Measurements from ENCODE around the gene P2RY8. TPM values are rescaled to one million over a fixed set of nuclear protein-coding genes. Genes with fewer than 3 reads are reported as not detected.

The P2RY8 gene
- total and polyA plus RNA-seq, 2 of the 4 experiments (the other 2 are of a cell fraction): not detected

DNA sequence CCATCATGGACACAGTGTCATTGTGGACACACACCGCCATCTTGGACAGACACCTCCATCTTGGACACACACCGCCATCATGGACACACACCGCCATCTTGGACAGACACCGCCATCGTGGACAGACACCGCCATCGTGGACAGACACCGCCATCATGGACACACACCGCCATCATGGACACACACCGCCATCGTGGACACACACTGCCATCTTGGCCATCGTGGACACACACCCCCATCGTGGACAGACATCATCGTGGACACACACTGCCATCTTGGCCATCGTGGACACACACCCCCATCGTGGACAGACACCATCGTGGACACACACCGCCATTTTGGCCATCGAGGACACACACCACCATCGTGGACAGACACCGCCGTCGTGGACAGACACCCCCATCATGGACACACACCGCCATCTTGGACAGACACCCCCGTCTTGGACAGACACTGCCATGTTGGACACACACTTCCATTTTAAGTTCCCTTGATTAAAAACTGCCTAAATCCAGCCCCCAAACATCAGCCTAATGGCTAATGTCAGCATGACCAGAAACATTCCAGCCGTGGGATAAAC, 93.4 kb downstream of the P2RY8 start:
- H4K91ac ChIP-seq (ENCODE audit: insufficient read depth, low read depth, low read length): no peak overlapping the region
- no peak overlapping the region for H3K4ac ChIP-seq (ENCODE audit: low read depth, low read length)
- in situ Hi-C loops (cut with MboI; ENCODE audit: low sequenced_read_pairs): no loop called here
- H3K14ac ChIP-seq (replicated peaks; ENCODE audit: low read depth, low read length): no peak overlapping the region
- no peaks in the 10 kb centered on the region for H3K4me1 ChIP-seq (ENCODE audit: control insufficient read depth, insufficient read depth, low read length)
- no peak overlapping the region for H3K23ac ChIP-seq (ENCODE audit: low read depth, low read length)
- H4K20me1 ChIP-seq (ENCODE audit: insufficient read depth, low read length): no peaks in the 10 kb centered on the region; the same call in 1 of the 2 replicates
- H4K8ac ChIP-seq (ENCODE audit: low read depth in 2 of 2, low read length in 2 of 2): no peak overlapping the region
- H3K36me3 ChIP-seq (ENCODE audit: control insufficient read depth, insufficient read depth, low read length): peaks cover 18% of the 10 kb centered on the region
- dilution Hi-C loops (cut with HindIII; ENCODE audit: low sequenced_read_pairs, unreplicated experiment): no loop called here
- H2BK5ac ChIP-seq (ENCODE audit: low read depth, low read length, poor library complexity, severe bottlenecking): no peak overlapping the region
- DNase-seq (no peak), ATAC-seq (ENCODE audit: low read depth) (no peak)
- no peak overlapping the region for H4K5ac ChIP-seq (ENCODE audit: low read depth, low read length)
- TF ChIP-seq SMC3 (IDR thresholded peaks at IDR 0.05; ENCODE audit: low read depth, low read length) (no peak), RAD21 (IDR thresholded peaks at IDR 0.05; ENCODE audit: low read length) (no peak), CHD1 (IDR thresholded peaks at IDR 0.05; ENCODE audit: low read depth, low read length) (no peak), MXI1 (IDR thresholded peaks at IDR 0.05; ENCODE audit: borderline replicate concordance, low read depth, low read length) (no peak), FOS (IDR thresholded peaks at IDR 0.05; ENCODE audit: low read depth, low read length) (no peak), BHLHE40 (IDR thresholded peaks at IDR 0.05; ENCODE audit: low read depth, low read length) (no peak), MAFK (IDR thresholded peaks at IDR 0.05; ENCODE audit: low read depth, low read length) (no peak), POLR2A (IDR thresholded peaks at IDR 0.05; ENCODE audit: low read depth, low read length) (no peak), CEBPB (IDR thresholded peaks at IDR 0.05; ENCODE audit: low read depth, low read length) (no peak), RCOR1 (IDR thresholded peaks at IDR 0.05; ENCODE audit: insufficient replicate concordance, low read length) (no peak), RFX5 (IDR thresholded peaks at IDR 0.05; ENCODE audit: low read depth, low read length) (no peak), MAZ (IDR thresholded peaks at IDR 0.05; ENCODE audit: borderline replicate concordance, low read depth, low read length) (no peak)
- TF ChIP-seq, protein P1, sequence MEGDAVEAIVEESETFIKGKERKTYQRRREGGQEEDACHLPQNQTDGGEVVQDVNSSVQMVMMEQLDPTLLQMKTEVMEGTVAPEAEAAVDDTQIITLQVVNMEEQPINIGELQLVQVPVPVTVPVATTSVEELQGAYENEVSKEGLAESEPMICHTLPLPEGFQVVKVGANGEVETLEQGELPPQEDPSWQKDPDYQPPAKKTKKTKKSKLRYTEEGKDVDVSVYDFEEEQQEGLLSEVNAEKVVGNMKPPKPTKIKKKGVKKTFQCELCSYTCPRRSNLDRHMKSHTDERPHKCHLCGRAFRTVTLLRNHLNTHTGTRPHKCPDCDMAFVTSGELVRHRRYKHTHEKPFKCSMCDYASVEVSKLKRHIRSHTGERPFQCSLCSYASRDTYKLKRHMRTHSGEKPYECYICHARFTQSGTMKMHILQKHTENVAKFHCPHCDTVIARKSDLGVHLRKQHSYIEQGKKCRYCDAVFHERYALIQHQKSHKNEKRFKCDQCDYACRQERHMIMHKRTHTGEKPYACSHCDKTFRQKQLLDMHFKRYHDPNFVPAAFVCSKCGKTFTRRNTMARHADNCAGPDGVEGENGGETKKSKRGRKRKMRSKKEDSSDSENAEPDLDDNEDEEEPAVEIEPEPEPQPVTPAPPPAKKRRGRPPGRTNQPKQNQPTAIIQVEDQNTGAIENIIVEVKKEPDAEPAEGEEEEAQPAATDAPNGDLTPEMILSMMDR (conservative IDR thresholded peaks at IDR 0.05; ENCODE audit: low read depth, low read length): no peak
- TF ChIP-seq, protein P2, sequence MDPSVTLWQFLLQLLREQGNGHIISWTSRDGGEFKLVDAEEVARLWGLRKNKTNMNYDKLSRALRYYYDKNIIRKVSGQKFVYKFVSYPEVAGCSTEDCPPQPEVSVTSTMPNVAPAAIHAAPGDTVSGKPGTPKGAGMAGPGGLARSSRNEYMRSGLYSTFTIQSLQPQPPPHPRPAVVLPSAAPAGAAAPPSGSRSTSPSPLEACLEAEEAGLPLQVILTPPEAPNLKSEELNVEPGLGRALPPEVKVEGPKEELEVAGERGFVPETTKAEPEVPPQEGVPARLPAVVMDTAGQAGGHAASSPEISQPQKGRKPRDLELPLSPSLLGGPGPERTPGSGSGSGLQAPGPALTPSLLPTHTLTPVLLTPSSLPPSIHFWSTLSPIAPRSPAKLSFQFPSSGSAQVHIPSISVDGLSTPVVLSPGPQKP (IDR thresholded peaks at IDR 0.05; ENCODE audit: borderline replicate concordance, low read depth, low read length): no peak
- TF ChIP-seq, protein P3, sequence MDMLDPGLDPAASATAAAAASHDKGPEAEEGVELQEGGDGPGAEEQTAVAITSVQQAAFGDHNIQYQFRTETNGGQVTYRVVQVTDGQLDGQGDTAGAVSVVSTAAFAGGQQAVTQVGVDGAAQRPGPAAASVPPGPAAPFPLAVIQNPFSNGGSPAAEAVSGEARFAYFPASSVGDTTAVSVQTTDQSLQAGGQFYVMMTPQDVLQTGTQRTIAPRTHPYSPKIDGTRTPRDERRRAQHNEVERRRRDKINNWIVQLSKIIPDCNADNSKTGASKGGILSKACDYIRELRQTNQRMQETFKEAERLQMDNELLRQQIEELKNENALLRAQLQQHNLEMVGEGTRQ (IDR thresholded peaks at IDR 0.05; ENCODE audit: low read depth, low read length): no peak
- H2BK20ac ChIP-seq (ENCODE audit: low read depth, low read length): no peak overlapping the region
- no peak overlapping the region for H2AFZ ChIP-seq (replicated peaks; ENCODE audit: low read length, poor library complexity)
- H3K4me2 ChIP-seq (ENCODE audit: low read depth, low read length): no peak overlapping the region
- H2AK9ac ChIP-seq (replicated peaks; ENCODE audit: low read depth, low read length, poor library complexity): no peak overlapping the region
- no peaks in the 10 kb centered on the region for H3K27me3 ChIP-seq (ENCODE audit: control insufficient read depth, insufficient read depth, low read length)
- no peak overlapping the region for H2AK5ac ChIP-seq (ENCODE audit: low read depth, low read length)
- H3K79me1 ChIP-seq (ENCODE audit: low read depth in 1 of 2, low read length in 2 of 2): peaks cover 7 to 23% of the 10 kb centered on the region in 2 experiments; a peak in 3 of 4 replicates
- H3K18ac ChIP-seq (ENCODE audit: low read depth, low read length): no peak overlapping the region
- no peak overlapping the region for H2BK120ac ChIP-seq (ENCODE audit: low read depth, low read length)
- H3K56ac ChIP-seq (ENCODE audit: extremely low read depth, insufficient read depth, low read length): no peak overlapping the region
- peaks cover 7% of the 10 kb centered on the region; the same call in 1 of the 2 replicates for H3K9me3 ChIP-seq (ENCODE audit: control insufficient read depth, insufficient read depth, low read length)
- no peak overlapping the region for H2BK15ac ChIP-seq (ENCODE audit: low read depth, low read length)
- no peak overlapping the region for H3K27ac ChIP-seq (ENCODE audit: insufficient read depth, low read length)
- H3K9me1 ChIP-seq (ENCODE audit: insufficient read depth, low read length): no peaks in the 10 kb centered on the region
- no TSS peak for BruUV-seq (replicated peaks)
- no peak overlapping the region for H3K4me3 ChIP-seq (ENCODE audit: insufficient read depth, low read depth, low read length)
- 83% methylated on average over 15 of the region's 26 CpGs; no CpG with 5 or more reads in 1 of the 2 experiments for WGBS, 2 experiments (ENCODE audit: extremely low coverage in 2 of 2, insufficient read length in 1 of 2)
- intact Hi-C loops (cut with micrococcal nuclease): loop anchor here (10.0 kb wide), 1 partner anchor 49 kb away; the partner anchor contains the start of gene SLC25A6
- CTCF ChIA-PET: no interaction called here
- H3K9ac ChIP-seq (ENCODE audit: low read depth, low read length): no peak overlapping the region
- POLR2A ChIA-PET (ENCODE audit: unreplicated experiment): no interaction called here
